SK-N-MC (cell line): ENCODE results near the gene TARBP2.

Experiments
- EZH2 ChIP-seq: fragments of 200-600 bp; sonication (generic); IDR thresholded peaks from one replicate; pipeline ENCODE4 v1.6.1; 2017; ENCODE audit warnings: antibody characterized with exemption
- POLR2AphosphoS5 ChIP-seq: IDR thresholded peaks from 2 replicates; pipeline ENCODE4 v1.6.1; 2012; ENCODE audit warnings: mild to moderate bottlenecking, low read depth, low read length, borderline replicate concordance

DNA sequence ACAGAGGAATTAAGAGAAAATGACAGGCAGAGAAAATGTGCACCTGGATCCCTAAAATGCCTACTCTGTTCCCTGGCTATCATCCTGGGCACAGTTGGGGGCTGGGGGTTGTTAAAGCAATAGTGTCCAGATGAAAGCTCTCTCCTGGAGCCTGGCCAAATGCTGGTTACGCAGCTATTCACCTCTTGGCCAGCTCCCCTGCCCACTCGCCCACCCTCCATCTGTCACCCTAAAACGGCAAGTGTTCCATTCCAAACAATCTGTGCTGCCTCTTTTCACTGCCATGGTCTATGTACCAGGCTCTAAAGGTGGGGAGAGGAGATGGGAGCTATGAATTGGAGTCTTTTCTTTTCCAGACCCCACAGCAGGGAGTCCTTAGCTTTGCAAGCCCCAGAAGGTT is 30.9 kb downstream of the TARBP2 start:
- no peak for TF ChIP-seq POLR2AphosphoS5
- TF ChIP-seq EZH2: no peak
